Left lung (tissue), 10 donors: ENCODE data around the gene PLPP7. TPM values are rescaled to one million over a fixed set of nuclear protein-coding genes. Genes with fewer than 3 reads are reported as not detected.
"Not testable (repeated sequence)": the region's sequence is repeated elsewhere in the genome, so short reads cannot be mapped to it uniquely, and the experiment has no call there.

Source experiments
- ATAC-seq: fragments of 200-7000 bp; cut with Tn5 transposase; one replicate; pipeline ENCODE4 v1.9.1; 2020; ENCODE audit warnings: moderate library complexity
- DNase-seq, 4 donors: peaks; one replicate each; pipeline ENCODE4 v3.0.0-alpha.2; 2013 to 2020
- H3K27ac ChIP-seq, 2 donors: fragments of 200-600 bp; sonication (generic) in 1 of 2; one replicate each; pipeline versions ENCODE4 v1.5.0 to v1.8.0; 2020 to 2021
- H3K27me3 ChIP-seq, 2 donors: fragments of 200-600 bp; sonication (generic) in 1 of 2; one replicate each; pipeline versions ENCODE4 v1.5.0 to v1.8.0; 2020 to 2021
- H3K36me3 ChIP-seq, 2 donors: fragments of 200-600 bp; sonication (generic) in 1 of 2; one replicate each; pipeline versions ENCODE4 v1.5.0 to v1.8.0; 2020 to 2021
- H3K4me1 ChIP-seq, 2 donors: fragments of 200-600 bp; one replicate each; pipeline ENCODE4 v1.8.0; 2021
- H3K4me3 ChIP-seq, 2 donors: fragments of 200-600 bp; sonication (generic) in 1 of 2; one replicate each; pipeline versions ENCODE4 v1.5.0 to v1.8.0; 2020 to 2021; ENCODE audit warnings: mild to moderate bottlenecking in 1 of 2
- H3K9me3 ChIP-seq, 2 donors: fragments of 200-600 bp; sonication (generic) in 1 of 2; one replicate each; pipeline versions ENCODE4 v1.5.0 to v1.8.0; 2020 to 2021
- CTCF ChIP-seq, 2 donors: fragments of 200-600 bp; sonication (generic) in 1 of 2; IDR thresholded peaks; one replicate each; pipeline versions ENCODE4 v1.5.0 to v1.8.0; 2021; ENCODE audit warnings: antibody characterized with exemption in 2 of 2
- intact Hi-C, 2 donors: fragments of 100-400 bp; cut with DNase I; formaldehyde crosslinking; loops; one replicate each; pipeline versions ENCODE4 v1.11.2 to v1.14.2; 2022
- polyA plus RNA-seq, 6 donors: library from polyadenylated mRNA; unstranded; fragments of 120-200 nt; gene quantifications; one replicate each; pipeline ENCODE4 v1.2.1, GENCODE V29; 2013; ENCODE audit not compliant: insufficient read length in 6 of 6
- total RNA-seq, 2 donors: library from RNA; stranded (reverse); fragmentation: NEBNext Ultra II Directional; extraction: Animal tissue kit (Norgen Biotek cat#: 25700); gene quantifications; one replicate each; pipeline ENCODE4 v1.2.1, GENCODE V29; 2021
- donor health status: DM: no; HTN: yes; CAD: no.
- donor health status: DM: no; HTN: no; CAD: no.

PLPP7 gene
- total and polyA plus RNA-seq, 8 donors: 1.1 to 2.3 (median 1.4) TPM

DNA sequence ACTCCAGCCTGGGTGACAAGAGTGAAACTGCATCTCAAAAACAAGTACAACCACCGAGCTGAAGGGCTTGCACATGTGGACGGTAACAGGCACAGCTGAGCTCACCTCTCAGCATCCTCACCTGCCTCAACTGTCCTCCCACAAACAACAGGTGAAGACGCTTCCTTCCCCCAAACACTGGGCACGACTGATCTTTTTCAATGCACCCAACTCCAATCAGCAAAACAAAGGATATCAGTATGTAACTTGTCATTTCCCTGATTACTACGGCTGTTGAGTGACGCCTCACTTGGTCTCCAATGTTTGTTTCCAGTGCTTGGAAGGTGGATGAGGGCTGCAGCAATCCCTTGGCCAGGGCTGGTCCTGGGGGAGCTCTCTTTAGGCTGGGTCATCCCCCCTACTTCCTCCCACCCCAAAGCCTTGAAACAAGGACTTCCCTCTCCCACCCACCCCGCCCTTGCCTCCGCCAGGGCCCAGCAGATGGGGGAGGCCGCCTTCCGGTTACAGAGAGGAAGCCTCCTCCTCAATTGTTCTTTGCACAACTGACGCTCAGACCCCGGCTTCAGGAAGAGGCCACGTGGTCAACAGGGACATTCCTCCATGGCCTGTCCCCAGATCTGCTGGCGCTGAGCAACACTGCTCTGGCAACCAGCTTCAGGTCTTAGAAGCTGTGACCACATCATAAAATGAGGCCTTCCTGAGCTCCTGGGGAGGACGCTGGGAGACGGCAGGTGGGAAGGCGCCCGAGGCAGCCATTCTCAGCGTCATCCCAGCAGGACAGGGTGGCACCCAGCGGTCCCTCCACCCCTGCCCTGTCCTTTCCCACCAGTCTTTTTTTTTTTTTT, 19.1 kb upstream of the PLPP7 start:
- DNase-seq: peak in 3 of 4 donors; percentile 60 to 89 (median 86)

DNA sequence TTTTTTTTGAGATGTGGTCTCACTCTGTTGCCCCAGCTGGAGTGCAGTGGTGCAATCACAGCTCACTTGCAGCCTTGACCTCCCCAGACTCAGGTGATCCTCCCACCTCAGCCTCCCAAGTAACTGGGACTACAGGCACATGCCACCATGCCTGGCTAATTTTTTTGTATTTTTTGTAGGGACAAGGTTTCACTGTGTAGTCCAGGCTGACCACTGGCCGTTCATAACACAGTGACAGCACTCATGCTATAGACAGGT, 18.6 kb upstream of the PLPP7 start:
- H3K4me1 ChIP-seq: peaks cover 4 to 88% of the 10 kb centered on the region in 2 donors

More for the DNA sequence above, 19.1 kb upstream of the PLPP7 start:
- H3K27ac ChIP-seq: peak overlapping the region; percentile 85 to 87
- intact Hi-C loops: no loop called here
- peak overlapping the region in 1 of 2 donors; percentile 18 for H3K4me3 ChIP-seq
- TF ChIP-seq CTCF (IDR thresholded peaks at IDR 0.05): no peak
- peak; percentile 59 for ATAC-seq
- H3K9me3 ChIP-seq: no peaks in the 10 kb centered on the region
- peaks cover 4 to 93% of the 10 kb centered on the region in 2 donors for H3K4me1 ChIP-seq
- H3K27me3 ChIP-seq: no peaks in the 10 kb centered on the region
- no peaks in the 10 kb centered on the region for H3K36me3 ChIP-seq

DNA sequence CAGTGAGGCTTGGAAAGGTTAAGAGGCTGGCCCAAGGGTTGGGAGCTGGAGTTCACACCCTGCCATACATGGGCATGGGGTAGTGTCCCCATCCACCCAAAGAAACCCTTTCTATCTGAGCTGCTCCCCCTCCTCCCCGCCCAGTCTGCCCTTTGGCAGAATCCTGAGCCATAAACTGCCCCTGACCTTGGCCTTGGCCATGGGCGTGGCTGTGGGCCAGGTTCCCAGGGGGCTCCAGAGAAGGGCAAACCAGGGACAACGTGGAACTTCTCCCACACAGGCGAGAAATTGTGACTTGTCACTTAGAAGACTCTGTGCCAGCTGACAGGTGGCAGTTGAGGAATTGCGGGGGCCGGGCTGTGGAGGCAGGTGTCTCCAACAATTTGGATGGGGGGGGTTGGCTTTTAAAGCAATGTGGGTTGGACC, 18.0 kb upstream of the PLPP7 start:
- peak overlapping the region; percentile 85 to 87 for H3K27ac ChIP-seq

More for the DNA sequence above, 18.6 kb upstream of the PLPP7 start:
- intact Hi-C loops, H3K36me3 ChIP-seq, DNase-seq, H3K27me3 ChIP-seq, H3K9me3 ChIP-seq, ATAC-seq: not testable (repeated sequence)
- peak overlapping the region in 1 of 2 donors; percentile 18 for H3K4me3 ChIP-seq
- H3K27ac ChIP-seq: peak overlapping the region; percentile 85 to 87

DNA sequence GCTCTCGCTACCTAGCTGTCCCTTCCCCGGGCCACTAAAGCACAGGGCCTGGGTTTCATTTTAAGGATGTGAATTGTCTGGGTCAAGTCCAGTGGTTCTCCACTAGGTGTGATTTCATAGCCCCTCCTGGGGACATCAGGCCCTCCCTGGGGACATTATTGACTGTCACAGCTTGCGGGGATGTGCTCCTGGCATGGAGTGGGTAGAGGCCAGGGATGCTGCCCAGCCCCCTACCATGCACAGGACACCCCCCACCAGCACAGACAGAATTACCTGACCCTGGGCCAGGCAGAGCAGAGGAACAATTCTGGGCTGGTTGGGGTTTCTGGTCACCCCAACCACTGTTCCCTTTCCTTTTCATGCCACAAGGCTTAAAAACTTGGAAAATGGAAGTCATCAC, 17.3 kb upstream of the PLPP7 start:
- ATAC-seq: no peak
- H3K36me3 ChIP-seq: no peaks in the 10 kb centered on the region
- intact Hi-C loops: no loop called here
- H3K27ac ChIP-seq: peak overlapping the region; percentile 85 to 87
- no peak for TF ChIP-seq CTCF (IDR thresholded peaks at IDR 0.05)
- no peaks in the 10 kb centered on the region for H3K9me3 ChIP-seq
- H3K4me1 ChIP-seq: peaks cover 4 to 75% of the 10 kb centered on the region in 2 donors
- H3K4me3 ChIP-seq: peak overlapping the region in 1 of 2 donors; percentile 18
- H3K27me3 ChIP-seq: peaks cover 0 to 11% of the 10 kb centered on the region in 2 donors
- DNase-seq: no peak

More for the DNA sequence above, 18.0 kb upstream of the PLPP7 start:
- DNase-seq (no peak), ATAC-seq (no peak)
- Histone ChIP-seq H3K36me3 (no peaks in the 10 kb centered on the region), H3K4me1 (peaks cover 4 to 82% of the 10 kb centered on the region in 2 donors), H3K4me3 (peak overlapping the region in 1 of 2 donors; percentile 18), H3K27me3 (peaks cover 0 to 8% of the 10 kb centered on the region in 2 donors), H3K9me3 (no peaks in the 10 kb centered on the region)
- TF ChIP-seq CTCF (IDR thresholded peaks at IDR 0.05): no peak
- intact Hi-C loops: no loop called here

- peak overlapping the region; percentile 55 to 87 for H3K4me3 ChIP-seq
- peaks cover 4 to 68% of the 10 kb centered on the region in 2 donors for H3K4me1 ChIP-seq
- ATAC-seq: no peak
- H3K27me3 ChIP-seq: peaks cover 0 to 12% of the 10 kb centered on the region in 2 donors
- peak overlapping the region; percentile 83 to 87 for H3K27ac ChIP-seq
- no peak for TF ChIP-seq CTCF (IDR thresholded peaks at IDR 0.05)
- DNase-seq: peak in 1 of 4 donors; percentile 51
- no peaks in the 10 kb centered on the region for H3K36me3 ChIP-seq
- H3K9me3 ChIP-seq: no peaks in the 10 kb centered on the region
- intact Hi-C loops: no loop called here
Observed at GRCh38 chr9:131273146-131273855, 16.2 kb upstream of the PLPP7 start.
